Measurements from ENCODE around the gene MAP3K10. TPM values are rescaled to one million over a fixed set of nuclear protein-coding genes. Genes with fewer than 3 reads are reported as not detected.

Gene MAP3K10
- total RNA-seq, result 10 to 100 TPM; 10.8 to 29.1 (median 15.8) TPM
- polyA plus RNA-seq, result 10 to 100 TPM; 12.1 to 31.2 TPM
- long read RNA-seq, donor 1, partial matches to known transcripts, result 6 of 11 reads
- long read RNA-seq, donor 1, other reads (novel, unspliced or antisense), result 1 of 11 reads
- long read RNA-seq, donor 2, partial matches to known transcripts, result 4 of 5 reads
- long read RNA-seq, donor 2, other reads (novel, unspliced or antisense), result 1 of 5 reads
- long read RNA-seq, donor 3, result 0 reads

- WGBS, 2 donors, result 1% methylated on average over 103 to 113 of the region's 116 CpGs
- intact Hi-C loops (cut with DNase I), result no loop called here
These were observed at the start of gene MAP3K10 for GRCh38 chr19:40190891-40191835. Gene MAP3K10 (plus strand): TSS chr19:40191426. CDS start chr19:40192032, 606 bp downstream.

GRCh38 chr19:40141551-40141950 is 49.7 kb upstream of the MAP3K10 start:
- H3K4me1 ChIP-seq, result peaks cover 0 to 44% (median 16%) of the 10 kb centered on the region in 9 donors
- TF ChIP-seq CTCF (IDR thresholded peaks at IDR 0.05), result no peak
- H3K27me3 ChIP-seq, result peaks cover 0 to 8% (median 0%) of the 10 kb centered on the region in 7 donors
- DNase-seq, result no peak
- no peak for ATAC-seq
- no peaks in the 10 kb centered on the region for H3K36me3 ChIP-seq
- H3K27ac ChIP-seq, result no peak overlapping the region
- H3K9me3 ChIP-seq, result peaks cover 0 to 8% (median 0%) of the 10 kb centered on the region in 11 donors
- WGBS, 2 donors, result 78 to 84% methylated on average over 3 of the region's 3 CpGs
- intact Hi-C loops (cut with DNase I), result loop anchor here in 4 of 10 donors (2.0 to 10.0 kb wide), 3 partner anchors 76 to 163 kb away; partner anchors contain the start of gene TTC9B (in 1 of the 4)
- H3K4me3 ChIP-seq, result no peak overlapping the region

More at GRCh38 chr19:40190891-40191835, at the start of gene MAP3K10:
- Histone ChIP-seq H3K27me3 (no peaks in the 10 kb centered on the region), H3K4me1 (peaks cover 0 to 24% (median 18%) of the 10 kb centered on the region in 9 donors), H3K36me3 (no peaks in the 10 kb centered on the region), H3K27ac (peak within 1 kb of the TSS; percentile 55 to 99 (median 96)), H3K9me3 (no peaks in the 10 kb centered on the region), H3K4me3 (peak within 1 kb of the TSS; percentile 70 to 100 (median 98))
- DNase-seq (peak; percentile 77 to 83), ATAC-seq (peak; percentile 92 to 96 (median 95))
- TF ChIP-seq CTCF (IDR thresholded peaks at IDR 0.05), result no peak

- Histone ChIP-seq H3K27me3 (peaks cover 0 to 5% (median 0%) of the 10 kb centered on the region in 7 donors), H3K9me3 (peaks cover 0 to 6% (median 0%) of the 10 kb centered on the region in 11 donors), H3K27ac (peak overlapping the region in 1 of 10 donors; percentile 40), H3K4me3 (peak overlapping the region in 1 of 10 donors; percentile 16), H3K4me1 (peaks cover 0 to 61% (median 16%) of the 10 kb centered on the region in 9 donors), H3K36me3 (no peaks in the 10 kb centered on the region)
- ATAC-seq (peak in 6 of 8 donors; percentile 29 to 72 (median 66)), DNase-seq (peak; percentile 20 to 30)
- no peak for TF ChIP-seq CTCF (IDR thresholded peaks at IDR 0.05)
- WGBS, 2 donors, result 28 to 29% methylated on average over 5 of the region's 5 CpGs
- intact Hi-C loops (cut with DNase I), result loop anchor here in 3 of 10 donors (2.0 to 10.0 kb wide), 3 partner anchors 74 to 161 kb away; partner anchors contain the start of gene TTC9B (in 1 of the 3)
These were observed 47.6 kb upstream of the MAP3K10 start for GRCh38 chr19:40143612-40144011.

GRCh38 chr19:40144151-40144550 is 47.1 kb upstream of the MAP3K10 start:
- Histone ChIP-seq H3K27me3 (peaks cover 0 to 5% (median 0%) of the 10 kb centered on the region in 7 donors), H3K4me3 (no peak overlapping the region), H3K4me1 (peaks cover 0 to 61% (median 16%) of the 10 kb centered on the region in 9 donors), H3K27ac (peak overlapping the region in 1 of 10 donors; percentile 19), H3K36me3 (no peaks in the 10 kb centered on the region), H3K9me3 (peaks cover 0 to 1% (median 0%) of the 10 kb centered on the region in 11 donors)
- ATAC-seq (peak in 1 of 8 donors; percentile 7), DNase-seq (no peak)
- 30 to 51% methylated on average over 5 of the region's 5 CpGs for WGBS, 2 donors
- TF ChIP-seq CTCF (IDR thresholded peaks at IDR 0.05), result no peak
- intact Hi-C loops (cut with DNase I), result loop anchor here in 2 of 10 donors (5.0 to 10.0 kb wide), 2 partner anchors 73 to 161 kb away; partner anchors contain the start of gene TTC9B (in 1 of the 2)
